GM12873 (cell line): Measurements from ENCODE around the gene PFKFB3.

Source experiments
- TF ChIP-seq, protein P1 (sequence below): IDR thresholded peaks from 2 replicates; pipeline ENCODE4 v1.5.1; 2012; ENCODE audit warnings: low read depth, mild to moderate bottlenecking, moderate library complexity, low read length, control low read depth; ENCODE audit not compliant: insufficient read depth; ENCODE audit errors: missing control alignments

The PFKFB3 gene

DNA sequence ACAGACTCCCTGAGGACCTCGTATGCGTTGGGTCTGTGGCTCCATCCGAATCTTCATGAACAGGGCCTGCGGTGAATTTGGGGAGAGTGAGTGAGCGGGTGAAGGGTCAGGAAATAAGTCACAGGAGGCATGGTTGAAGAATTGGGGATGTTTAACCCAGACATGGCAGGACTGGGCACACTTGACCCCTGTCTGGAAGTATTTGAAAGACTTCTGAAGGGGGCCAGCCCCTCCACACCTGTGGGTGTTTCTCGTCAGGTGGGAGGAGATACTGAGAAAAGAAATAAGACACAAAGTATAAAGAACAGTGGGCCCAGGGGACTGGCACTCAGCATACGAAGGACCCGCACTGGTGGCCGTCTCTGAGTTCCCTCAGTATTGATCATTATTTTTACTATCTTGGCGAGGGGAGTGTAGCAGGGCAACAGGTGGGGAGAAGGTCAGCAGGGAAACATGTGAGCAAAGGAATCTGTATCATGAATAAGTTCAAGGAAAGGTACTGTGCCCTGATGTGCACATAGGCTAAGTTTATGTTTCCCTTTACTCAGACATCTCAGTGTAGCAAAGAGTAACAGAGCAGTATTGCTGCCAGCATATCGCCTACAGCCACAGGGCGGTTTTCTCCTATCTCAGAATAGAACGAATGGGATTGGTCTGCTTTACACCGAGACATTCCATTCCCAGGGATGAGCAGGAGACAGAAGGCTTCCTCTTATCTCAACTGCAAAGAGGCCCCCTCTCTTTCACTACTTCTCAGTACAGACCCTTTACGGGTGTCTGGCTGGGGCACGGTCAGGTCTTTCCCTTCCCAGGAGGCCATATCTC, 38.2 kb upstream of the PFKFB3 start:
- TF ChIP-seq, protein P1, sequence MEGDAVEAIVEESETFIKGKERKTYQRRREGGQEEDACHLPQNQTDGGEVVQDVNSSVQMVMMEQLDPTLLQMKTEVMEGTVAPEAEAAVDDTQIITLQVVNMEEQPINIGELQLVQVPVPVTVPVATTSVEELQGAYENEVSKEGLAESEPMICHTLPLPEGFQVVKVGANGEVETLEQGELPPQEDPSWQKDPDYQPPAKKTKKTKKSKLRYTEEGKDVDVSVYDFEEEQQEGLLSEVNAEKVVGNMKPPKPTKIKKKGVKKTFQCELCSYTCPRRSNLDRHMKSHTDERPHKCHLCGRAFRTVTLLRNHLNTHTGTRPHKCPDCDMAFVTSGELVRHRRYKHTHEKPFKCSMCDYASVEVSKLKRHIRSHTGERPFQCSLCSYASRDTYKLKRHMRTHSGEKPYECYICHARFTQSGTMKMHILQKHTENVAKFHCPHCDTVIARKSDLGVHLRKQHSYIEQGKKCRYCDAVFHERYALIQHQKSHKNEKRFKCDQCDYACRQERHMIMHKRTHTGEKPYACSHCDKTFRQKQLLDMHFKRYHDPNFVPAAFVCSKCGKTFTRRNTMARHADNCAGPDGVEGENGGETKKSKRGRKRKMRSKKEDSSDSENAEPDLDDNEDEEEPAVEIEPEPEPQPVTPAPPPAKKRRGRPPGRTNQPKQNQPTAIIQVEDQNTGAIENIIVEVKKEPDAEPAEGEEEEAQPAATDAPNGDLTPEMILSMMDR, result no peak

DNA sequence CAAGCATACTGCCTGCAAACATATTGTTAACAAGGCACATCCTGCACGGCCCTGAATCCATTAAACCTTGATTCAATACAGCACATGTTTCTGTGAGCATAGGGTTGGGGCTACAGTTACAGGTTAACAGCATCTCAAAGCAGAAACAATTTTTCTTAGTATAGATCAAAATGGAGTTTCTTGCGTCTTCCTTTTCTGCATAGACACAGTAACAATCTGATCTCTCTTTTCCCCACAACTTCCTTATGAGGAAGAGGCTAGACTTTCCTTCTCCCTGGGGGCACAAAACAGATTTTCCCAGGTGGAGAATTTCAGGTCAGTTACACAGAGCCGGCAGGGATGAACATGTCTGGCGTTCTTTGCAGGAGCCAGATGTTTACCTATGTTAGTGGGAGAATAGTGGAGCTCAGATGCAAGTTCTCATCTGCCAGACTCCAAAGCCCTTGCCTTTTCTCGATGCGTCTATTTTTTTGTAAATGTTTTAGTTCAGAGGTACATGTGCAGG, 37.5 kb upstream of the PFKFB3 start:
- TF ChIP-seq, protein P1, result no peak

DNA sequence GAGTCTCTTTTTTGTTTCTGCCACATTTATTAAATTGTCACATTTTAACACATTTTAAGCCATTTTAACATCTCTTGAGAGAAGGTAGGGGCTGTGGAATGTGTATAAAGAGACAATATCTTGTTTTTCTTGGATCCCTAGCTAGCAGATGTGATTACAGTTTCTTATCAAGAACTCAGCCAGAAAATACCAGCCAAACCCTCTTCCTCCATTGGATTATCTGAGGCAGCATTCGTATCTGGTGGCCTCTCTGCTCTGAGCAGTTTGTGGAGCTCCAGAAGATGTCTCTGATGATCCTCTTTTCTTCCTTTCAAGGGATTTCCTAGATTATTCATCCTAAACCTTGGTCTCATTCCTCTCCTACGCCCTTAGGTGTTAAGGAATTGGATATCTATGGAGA, 35.3 kb upstream of the PFKFB3 start:
- TF ChIP-seq, protein P1, result no peak

DNA sequence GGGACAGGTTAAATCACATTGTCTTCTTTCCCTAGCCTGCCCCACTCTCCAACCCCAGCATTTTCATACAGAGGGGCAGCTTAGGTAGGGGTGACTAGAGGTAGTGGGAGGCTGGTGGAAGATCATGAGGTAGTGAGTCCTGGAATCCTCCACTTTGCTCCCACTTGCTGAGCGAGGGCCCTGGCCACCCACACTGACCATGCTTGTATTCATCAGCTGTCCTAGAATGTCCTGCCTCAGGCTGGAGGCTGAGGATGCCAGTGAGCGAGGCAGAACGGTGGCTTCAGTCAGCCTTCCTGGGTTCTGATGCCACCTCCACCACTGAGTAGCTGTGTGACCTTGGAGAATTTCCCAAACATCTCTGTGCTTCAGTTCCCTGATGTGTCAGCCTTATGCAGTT, 34.6 kb upstream of the PFKFB3 start:
- TF ChIP-seq, protein P1, result no peak

DNA sequence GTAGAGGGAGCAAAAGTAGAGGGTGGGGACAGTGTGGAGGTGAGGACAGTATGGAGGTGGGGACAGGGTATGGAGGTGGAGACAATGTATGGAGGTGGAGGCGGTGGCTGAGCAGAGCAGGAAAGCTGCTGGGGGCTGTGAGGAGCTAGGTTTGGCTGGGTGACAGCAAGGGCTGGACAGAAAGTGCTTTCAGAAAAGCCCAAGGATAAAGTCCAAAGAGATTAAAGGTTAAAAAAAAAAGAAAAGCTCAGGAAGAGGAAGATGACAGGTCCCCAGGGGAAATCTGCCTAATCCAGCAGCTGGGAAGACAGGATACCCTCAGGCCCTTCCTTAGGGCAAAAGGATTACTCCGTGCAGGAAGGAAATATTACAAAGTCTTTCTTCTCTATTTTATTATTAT, 32.1 kb upstream of the PFKFB3 start:
- TF ChIP-seq, protein P1, result no peak

DNA sequence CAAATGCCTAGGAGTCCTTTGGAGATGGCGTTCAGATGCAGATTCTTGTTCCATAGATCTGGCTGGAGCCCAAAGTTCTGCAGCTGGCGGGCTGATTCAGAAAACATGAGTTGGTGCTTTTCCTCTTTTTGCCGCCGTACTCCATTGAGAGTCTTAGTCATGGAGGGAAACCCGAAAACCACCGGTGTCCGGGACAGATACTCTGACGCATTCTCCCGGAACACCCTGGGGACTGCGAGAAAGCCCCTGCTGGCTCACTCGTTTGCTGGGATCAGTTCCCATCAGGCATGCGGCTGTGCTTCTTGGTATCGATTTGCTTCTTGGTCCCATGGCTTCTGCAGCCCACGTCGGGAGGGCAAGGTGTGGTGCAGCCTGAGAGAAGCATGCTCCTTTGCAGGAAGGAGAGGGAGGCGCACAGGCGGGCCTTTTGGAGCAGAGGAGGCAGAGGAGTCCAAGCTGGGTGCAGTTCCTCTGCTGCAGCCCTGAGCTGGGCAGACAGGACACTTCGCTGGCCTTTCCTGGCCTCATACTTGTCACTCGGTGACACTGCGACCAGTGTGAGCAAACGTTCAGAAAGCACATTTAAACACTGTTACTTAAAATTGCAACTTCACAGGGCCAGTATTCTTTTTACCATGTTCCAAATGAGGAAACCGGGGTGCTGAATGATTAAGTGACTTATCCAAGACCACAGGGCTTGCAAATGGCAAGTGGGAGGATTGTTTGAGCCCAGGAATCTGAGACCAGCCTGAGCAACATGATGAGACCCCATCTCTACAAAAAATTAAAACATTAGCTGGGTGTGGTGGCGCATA, 30.6 kb upstream of the PFKFB3 start:
- TF ChIP-seq, protein P1, result no peak

DNA sequence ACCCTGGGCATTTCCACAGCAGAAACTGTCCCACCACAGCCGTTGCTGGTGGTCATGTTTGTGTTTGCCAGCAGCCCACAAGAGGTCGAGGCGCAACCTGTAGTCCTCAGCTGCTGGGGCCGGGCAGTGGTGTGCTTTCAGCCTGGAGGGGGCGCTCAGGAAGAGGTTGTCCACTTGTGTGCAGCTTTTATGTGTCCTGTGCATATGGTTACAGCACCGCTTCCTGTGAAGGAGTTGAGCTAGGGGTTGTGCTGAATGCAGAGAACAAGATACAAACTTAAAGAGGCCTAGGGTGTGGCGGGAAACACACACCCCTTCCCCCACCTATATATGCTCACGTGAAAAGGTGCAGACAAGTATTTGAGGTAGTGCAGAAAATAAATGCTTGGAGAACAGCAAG, 29.5 kb upstream of the PFKFB3 start:
- TF ChIP-seq, protein P1, result peak; percentile 48
